HUES64 (cell line): Measurements from ENCODE around the gene MED17.
"Not testable (repeated sequence)": the region's sequence is repeated elsewhere in the genome, so short reads cannot be mapped to it uniquely, and the experiment has no call there.

Source experiments
- H3K27ac ChIP-seq: 2 replicates; pipeline ENCODE4 v1.7.0; 2013; ENCODE audit warnings: low read depth, low read length, inconsistent platforms
- H3K27me3 ChIP-seq: 2 replicates; pipeline ENCODE4 v1.6.1; 2013; ENCODE audit warnings: mild to moderate bottlenecking, low read length; ENCODE audit not compliant: insufficient read depth
- H3K36me3 ChIP-seq: 2 replicates; pipeline ENCODE4 v1.6.1; 2013; ENCODE audit warnings: mild to moderate bottlenecking, low read length; ENCODE audit not compliant: insufficient read depth
- H3K4me1 ChIP-seq: 2 replicates; pipeline ENCODE4 v1.6.1; 2013; ENCODE audit warnings: mild to moderate bottlenecking, low read length, moderate library complexity; ENCODE audit not compliant: insufficient read depth
- H3K4me3 ChIP-seq: 2 replicates; pipeline ENCODE4 v1.5.1; 2013; ENCODE audit warnings: mild to moderate bottlenecking, low read length, moderate library complexity
- H3K9ac ChIP-seq: 2 replicates; pipeline ENCODE4 v1.6.1; 2013; ENCODE audit warnings: mild to moderate bottlenecking, low read depth, low read length
- H3K9me3 ChIP-seq: 2 replicates; pipeline ENCODE4 v1.6.1; 2013; ENCODE audit warnings: low read depth, low read length; ENCODE audit not compliant: insufficient read depth
- WGBS: fragments of 150-250, 120-280 bp; methylation state at CpG from one replicate; pipeline ENCODE4 v1.1.7; 2013; ENCODE audit warnings: missing lambda C conversion rate; 5-methylcytosine and 5-hydroxymethylcytosine counted together

MED17 gene

DNA sequence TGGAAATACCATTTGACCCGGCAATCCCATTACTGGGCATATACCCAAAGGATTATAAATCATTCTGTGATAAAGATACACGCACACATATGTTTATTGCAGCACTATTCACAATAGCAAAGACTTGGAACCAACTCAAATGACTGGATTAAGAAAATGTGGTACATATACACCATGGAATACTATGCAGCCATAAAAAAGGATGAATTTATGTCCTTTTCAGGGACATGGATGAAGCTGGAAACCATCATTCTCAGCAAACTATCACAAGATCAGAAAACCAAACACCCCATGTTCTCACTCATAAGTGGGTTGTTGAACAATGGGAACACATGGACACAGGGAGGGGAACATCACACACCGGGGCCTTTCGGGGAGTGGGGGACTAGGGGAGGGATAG, 25.0 kb upstream of the MED17 start:
- H3K9me3 ChIP-seq, H3K27me3 ChIP-seq, H3K4me3 ChIP-seq, H3K9ac ChIP-seq, H3K4me1 ChIP-seq, H3K27ac ChIP-seq: not testable (repeated sequence)
- H3K36me3 ChIP-seq: peaks cover 92% of the 10 kb centered on the region
- 98% methylated on average over 4 of the region's 4 CpGs for WGBS

DNA sequence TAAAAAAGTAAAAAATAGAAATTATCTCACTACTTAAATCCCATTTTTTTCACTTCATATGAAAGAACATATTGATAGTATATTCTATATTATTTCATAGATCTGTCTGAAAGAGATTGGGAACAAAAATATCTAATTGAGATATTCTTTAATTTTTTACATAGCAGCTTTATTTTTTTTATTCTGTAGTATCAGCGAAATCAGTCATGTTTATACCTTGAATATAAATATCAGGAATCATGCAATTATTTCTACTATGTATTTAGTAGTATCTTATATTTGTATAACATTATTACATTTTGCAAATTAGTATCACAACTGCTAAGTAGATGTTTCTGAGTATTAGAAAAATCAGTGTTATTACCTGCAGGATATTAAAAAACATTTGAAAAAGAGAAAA, 22.2 kb upstream of the MED17 start:
- no CpG with 5 or more reads among the region's 1 CpG for WGBS
- H3K9ac ChIP-seq: no peak overlapping the region
- H3K4me1 ChIP-seq: no peaks in the 10 kb centered on the region
- peaks cover 71% of the 10 kb centered on the region for H3K36me3 ChIP-seq
- H3K27ac ChIP-seq: no peak overlapping the region
- H3K27me3 ChIP-seq: no peaks in the 10 kb centered on the region
- no peaks in the 10 kb centered on the region for H3K9me3 ChIP-seq
- no peak overlapping the region for H3K4me3 ChIP-seq

DNA sequence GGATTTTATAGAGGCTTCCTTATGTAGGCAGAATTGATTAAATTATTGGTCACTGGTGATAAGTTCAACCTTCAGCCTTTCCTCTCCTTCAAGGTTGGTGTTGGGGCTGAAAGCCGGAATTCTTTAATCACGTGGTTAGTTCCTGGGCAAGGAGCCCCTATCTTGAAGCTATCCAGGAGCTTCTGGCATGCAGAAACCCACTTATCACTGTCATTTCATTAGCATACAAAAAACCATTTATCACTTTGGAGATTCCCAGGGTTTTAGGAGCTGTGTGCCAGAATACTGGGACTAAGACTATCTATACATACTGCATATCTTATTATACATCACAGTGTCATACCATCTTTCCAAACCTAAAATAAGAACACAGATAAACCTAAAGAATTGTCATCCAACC, 18.5 kb upstream of the MED17 start:
- Histone ChIP-seq H3K4me1 (no peaks in the 10 kb centered on the region), H3K9ac (no peak overlapping the region), H3K27ac (no peak overlapping the region), H3K36me3 (peaks cover 38% of the 10 kb centered on the region), H3K27me3 (no peaks in the 10 kb centered on the region), H3K9me3 (0 out of 2 replicates have a peak, but pooled peaks cover 3% of the 10 kb centered on the region), H3K4me3 (no peak overlapping the region)
- WGBS: 83% methylated on average over 2 of the region's 2 CpGs

DNA sequence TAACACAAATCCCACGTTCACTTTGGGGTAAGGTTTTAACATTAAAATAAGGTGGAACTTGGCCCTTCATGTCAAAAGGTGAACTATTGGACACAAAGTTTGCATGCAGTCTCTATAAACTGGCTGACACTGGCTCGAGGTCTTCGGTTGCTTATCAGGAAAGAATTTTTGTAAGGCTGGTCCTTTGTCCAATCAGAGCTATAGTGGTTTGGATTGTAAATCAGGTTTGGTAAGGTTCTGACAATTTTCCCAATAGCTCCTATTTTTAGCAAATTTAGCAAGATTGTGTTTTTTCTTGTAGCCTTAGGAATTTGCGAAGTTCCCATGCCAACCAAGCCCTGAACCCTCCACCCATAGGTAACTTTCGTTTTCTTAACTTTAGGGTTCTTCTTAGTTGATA, 17.6 kb upstream of the MED17 start:
- H3K4me1 ChIP-seq: no peaks in the 10 kb centered on the region
- peaks cover 28% of the 10 kb centered on the region for H3K36me3 ChIP-seq
- 91% methylated on average over 4 of the region's 5 CpGs for WGBS
- H3K27ac ChIP-seq: no peak overlapping the region
- H3K9me3 ChIP-seq: 0 out of 2 replicates have a peak, but pooled peaks cover 3% of the 10 kb centered on the region
- no peak overlapping the region for H3K9ac ChIP-seq
- H3K27me3 ChIP-seq: no peaks in the 10 kb centered on the region
- H3K4me3 ChIP-seq: no peak overlapping the region

DNA sequence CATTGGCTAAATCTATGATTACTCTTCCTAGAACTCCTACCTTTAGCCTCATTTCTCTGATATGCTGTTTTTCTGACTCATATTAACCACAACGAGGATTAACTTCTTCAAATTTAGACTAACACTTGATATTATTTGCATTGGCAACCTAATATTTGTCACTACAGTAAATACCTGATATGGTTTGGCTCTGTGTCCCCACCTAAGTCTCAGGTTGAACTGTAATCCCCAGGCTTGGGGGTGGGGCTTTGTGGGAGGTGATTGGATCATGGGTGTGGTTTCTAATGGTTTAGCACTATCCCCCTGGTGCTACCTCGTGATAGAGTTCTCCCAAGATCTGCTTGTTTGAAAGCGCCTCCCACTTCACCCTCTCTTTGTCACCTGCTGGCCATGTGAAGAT, 17.1 kb upstream of the MED17 start:
- Histone ChIP-seq H3K4me1 (no peaks in the 10 kb centered on the region), H3K36me3 (peaks cover 23% of the 10 kb centered on the region), H3K4me3 (no peak overlapping the region), H3K9me3 (0 out of 2 replicates have a peak, but pooled peaks cover 5% of the 10 kb centered on the region), H3K27me3 (no peaks in the 10 kb centered on the region), H3K27ac (no peak overlapping the region), H3K9ac (no peak overlapping the region)
- 89% methylated on average over 3 of the region's 3 CpGs for WGBS

DNA sequence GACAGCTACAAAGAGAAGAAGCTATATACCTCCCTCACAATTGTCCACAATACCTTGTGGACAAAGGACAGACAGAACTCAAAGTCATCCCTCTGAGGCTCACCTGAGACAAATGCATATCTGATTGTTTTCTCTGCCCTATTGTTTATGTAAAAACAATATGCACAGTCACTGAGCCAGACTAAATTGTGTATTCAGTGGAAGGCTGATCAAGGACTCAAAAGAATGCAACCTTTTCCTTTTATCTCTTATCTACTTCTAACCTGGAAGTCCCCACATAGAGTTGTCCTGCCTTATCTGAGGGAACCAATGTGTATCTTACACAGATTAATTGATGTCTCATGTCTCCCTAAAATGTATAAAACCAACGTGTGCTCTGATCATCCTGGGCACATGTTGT, 13.9 kb upstream of the MED17 start:
- H3K4me3 ChIP-seq: no peak overlapping the region
- H3K27me3 ChIP-seq: no peaks in the 10 kb centered on the region
- H3K9me3 ChIP-seq: 0 out of 2 replicates have a peak, but pooled peaks cover 11% of the 10 kb centered on the region
- no peak overlapping the region for H3K27ac ChIP-seq
- no peaks in the 10 kb centered on the region for H3K4me1 ChIP-seq
- H3K9ac ChIP-seq: no peak overlapping the region
- H3K36me3 ChIP-seq: no peaks in the 10 kb centered on the region
- 79% methylated on average over 1 of the region's 1 CpG for WGBS

DNA sequence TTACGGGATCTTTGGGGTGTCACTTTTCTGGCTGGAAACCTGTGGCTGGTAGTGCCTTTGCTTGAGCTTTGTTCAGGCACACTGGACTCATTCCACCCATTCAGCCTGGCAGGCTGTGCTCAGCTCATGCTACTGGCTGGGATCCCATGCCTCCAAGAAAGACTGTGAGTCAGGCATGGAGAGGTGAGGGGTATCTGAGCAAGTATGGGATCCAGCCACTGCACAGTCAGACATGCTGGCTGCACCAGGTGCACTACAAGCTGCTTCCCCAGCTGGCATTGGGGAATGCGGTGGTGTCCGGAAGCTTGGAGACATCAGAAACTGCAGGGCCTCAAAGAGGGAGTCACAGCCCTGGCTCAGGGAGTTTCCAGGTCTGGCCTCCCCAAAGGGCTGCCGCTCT, 12.0 kb upstream of the MED17 start:
- Histone ChIP-seq H3K36me3 (no peaks in the 10 kb centered on the region), H3K4me1 (no peaks in the 10 kb centered on the region), H3K27ac (no peak overlapping the region), H3K27me3 (no peaks in the 10 kb centered on the region), H3K9ac (no peak overlapping the region), H3K9me3 (0 out of 2 replicates have a peak, but pooled peaks cover 9% of the 10 kb centered on the region), H3K4me3 (no peak overlapping the region)
- 93% methylated on average over 4 of the region's 4 CpGs for WGBS

DNA sequence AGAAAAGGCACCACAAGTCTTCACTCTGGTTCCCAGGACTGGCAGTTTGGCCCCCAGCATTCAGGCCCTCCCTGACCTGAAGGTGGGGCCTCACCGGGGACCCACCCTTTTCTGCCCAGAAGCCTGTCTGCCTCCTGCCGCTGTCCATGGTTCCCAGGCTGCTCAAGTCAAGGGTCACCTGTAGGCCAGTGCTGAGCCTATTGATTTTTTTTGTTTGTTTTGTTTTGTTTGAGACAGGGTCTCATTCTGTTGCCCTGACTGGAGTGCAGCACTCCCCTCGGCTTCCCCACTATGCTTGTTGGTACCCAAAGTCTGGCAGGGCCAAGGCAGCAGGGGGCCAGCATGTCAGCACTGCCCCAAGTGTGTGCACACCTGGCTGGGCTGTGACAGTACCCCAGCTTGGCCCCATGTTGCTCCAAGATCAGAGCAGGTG, 11.0 kb upstream of the MED17 start:
- Histone ChIP-seq H3K4me3 (no peak overlapping the region), H3K27ac (no peak overlapping the region), H3K9me3 (0 out of 2 replicates have a peak, but pooled peaks cover 8% of the 10 kb centered on the region), H3K9ac (no peak overlapping the region), H3K36me3 (no peaks in the 10 kb centered on the region), H3K27me3 (no peaks in the 10 kb centered on the region), H3K4me1 (no peaks in the 10 kb centered on the region)
- 87% methylated on average over 3 of the region's 3 CpGs for WGBS

DNA sequence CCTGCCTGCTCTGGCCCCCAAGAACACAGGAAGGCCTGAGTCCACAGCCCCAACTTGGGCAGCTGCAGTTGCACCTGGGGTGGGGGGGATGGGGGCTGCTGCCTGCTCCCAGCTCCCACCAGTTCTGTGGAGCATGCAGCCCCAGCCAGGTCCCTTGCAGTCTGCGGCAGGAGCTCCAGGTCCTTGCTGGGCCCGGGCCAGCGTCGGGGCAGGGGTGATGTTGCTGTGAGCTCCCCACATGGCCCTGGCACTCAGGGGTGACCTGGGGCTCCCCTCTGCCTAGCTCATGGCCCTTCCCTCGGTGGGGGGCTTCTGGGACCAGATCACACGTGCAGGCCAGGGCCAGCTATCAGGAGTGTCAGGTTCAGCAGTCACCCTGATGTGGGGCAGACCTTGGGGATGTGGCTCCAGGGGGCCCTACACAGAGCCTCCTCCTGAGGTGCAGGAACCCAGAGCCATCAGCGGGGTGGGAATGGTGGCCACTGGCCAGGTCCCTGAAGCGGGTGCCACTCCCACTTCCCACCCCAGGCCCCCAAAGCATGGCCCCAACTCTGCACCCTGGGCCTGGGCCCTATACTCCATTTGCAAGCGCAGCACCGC, 10.4 kb upstream of the MED17 start:
- no peaks in the 10 kb centered on the region for H3K27me3 ChIP-seq
- no peak overlapping the region for H3K9ac ChIP-seq
- 0 out of 2 replicates have a peak, but pooled peaks cover 8% of the 10 kb centered on the region for H3K9me3 ChIP-seq
- WGBS: 93% methylated on average over 10 of the region's 10 CpGs
- H3K4me3 ChIP-seq: no peak overlapping the region
- H3K36me3 ChIP-seq: no peaks in the 10 kb centered on the region
- H3K27ac ChIP-seq: no peak overlapping the region
- H3K4me1 ChIP-seq: no peaks in the 10 kb centered on the region

DNA sequence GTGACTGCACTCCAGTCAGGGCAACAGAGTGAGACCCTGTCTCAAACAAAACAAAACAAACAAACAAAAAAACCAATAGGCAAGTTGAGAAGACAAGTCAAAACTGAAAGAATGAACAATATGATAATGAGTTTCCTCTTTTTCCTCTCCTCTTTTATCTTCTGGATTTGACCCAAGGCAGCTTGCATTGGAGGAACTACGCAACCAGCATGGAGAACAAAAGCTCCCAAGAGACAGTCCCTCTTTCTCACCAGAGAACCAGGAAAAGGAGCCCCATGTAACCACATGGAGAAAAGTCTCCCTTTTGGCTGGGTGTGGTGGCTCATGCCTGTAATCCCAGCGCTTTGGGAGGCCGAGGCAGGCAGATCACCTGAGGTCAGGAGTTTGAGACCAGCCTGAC, 9.5 kb upstream of the MED17 start:
- H3K9ac ChIP-seq, H3K9me3 ChIP-seq, H3K36me3 ChIP-seq, H3K27me3 ChIP-seq, H3K27ac ChIP-seq, H3K4me3 ChIP-seq, H3K4me1 ChIP-seq: not testable (repeated sequence)
- WGBS: 94% methylated on average over 3 of the region's 3 CpGs

DNA sequence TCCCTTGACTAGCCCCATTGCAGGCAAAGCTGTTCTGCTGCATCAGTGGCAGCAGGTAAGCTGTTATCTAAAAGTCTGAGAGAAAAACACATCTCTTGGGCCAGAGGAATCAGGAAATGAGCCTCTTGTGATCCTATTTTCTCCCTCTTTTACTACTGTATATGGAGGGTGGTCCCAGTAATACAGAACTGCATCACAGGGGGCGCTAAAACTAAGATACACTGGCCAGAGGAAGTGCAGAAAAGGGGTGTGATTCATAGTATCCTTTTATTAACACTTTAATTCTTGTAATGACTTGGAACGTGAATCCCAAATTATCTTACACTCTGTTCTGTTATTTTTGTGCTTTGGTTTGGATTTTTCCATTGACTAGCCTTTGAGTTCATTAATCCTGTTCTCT, 8.8 kb upstream of the MED17 start:
- no peak overlapping the region for H3K4me3 ChIP-seq
- no peak overlapping the region for H3K9ac ChIP-seq
- no peaks in the 10 kb centered on the region for H3K27me3 ChIP-seq
- no peak overlapping the region for H3K27ac ChIP-seq
- H3K9me3 ChIP-seq: 0 out of 2 replicates have a peak, but pooled peaks cover 8% of the 10 kb centered on the region
- no CpG with 5 or more reads among the region's 2 CpGs for WGBS
- no peaks in the 10 kb centered on the region for H3K36me3 ChIP-seq
- no peaks in the 10 kb centered on the region for H3K4me1 ChIP-seq

DNA sequence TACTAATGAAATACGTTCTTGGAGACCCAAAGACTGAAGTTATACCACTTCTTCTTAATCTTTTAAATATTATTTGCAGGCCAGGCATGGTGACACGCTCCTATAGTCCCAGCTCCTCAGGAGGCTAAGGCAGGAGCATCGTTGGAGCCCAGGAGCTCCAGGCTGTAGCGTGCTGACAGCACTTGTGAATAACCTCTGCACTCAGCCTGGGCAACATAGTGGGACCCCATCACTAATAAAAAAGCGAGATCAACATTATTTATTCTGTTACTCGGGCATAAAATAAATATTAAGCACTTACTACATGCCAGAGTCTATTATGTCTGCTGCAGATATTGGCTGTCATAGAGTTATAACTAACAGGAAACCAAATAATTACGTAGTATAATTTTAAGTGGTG, 720 bp upstream of the MED17 start:
- 81% methylated on average over 6 of the region's 7 CpGs for WGBS
- no peaks in the 10 kb centered on the region for H3K9me3 ChIP-seq
- peak overlapping the region; percentile 99; the same call in 1 of the 2 replicates for H3K9ac ChIP-seq
- peaks cover 22% of the 10 kb centered on the region for H3K36me3 ChIP-seq
- H3K27me3 ChIP-seq: no peaks in the 10 kb centered on the region
- H3K4me3 ChIP-seq: peak overlapping the region; percentile 93
- no peak overlapping the region for H3K27ac ChIP-seq
- H3K4me1 ChIP-seq: peaks cover 17% of the 10 kb centered on the region
